ENCODE results near the gene LRIT1. TPM values are rescaled to one million over a fixed set of nuclear protein-coding genes. Genes with fewer than 3 reads are reported as not detected.

LRIT1 gene
- total RNA-seq, 3 donors from 2014 or later: not detected

GRCh38 chr10:84201682-84202081 is 39.7 kb downstream of the LRIT1 start:
- Histone ChIP-seq H3K27ac (no peak overlapping the region), H3K4me1 (no peaks in the 10 kb centered on the region), H3K4me3 (no peak overlapping the region), H3K27me3 (peaks cover 0 to 15% of the 10 kb centered on the region in 2 donors), H3K9me3 (no peaks in the 10 kb centered on the region), H3K36me3 (no peaks in the 10 kb centered on the region)
- TF ChIP-seq POLR2AphosphoS5 (IDR thresholded peaks at IDR 0.05) (no peak), POLR2A (IDR thresholded peaks at IDR 0.05) (no peak)
- TF ChIP-seq, protein P1, sequence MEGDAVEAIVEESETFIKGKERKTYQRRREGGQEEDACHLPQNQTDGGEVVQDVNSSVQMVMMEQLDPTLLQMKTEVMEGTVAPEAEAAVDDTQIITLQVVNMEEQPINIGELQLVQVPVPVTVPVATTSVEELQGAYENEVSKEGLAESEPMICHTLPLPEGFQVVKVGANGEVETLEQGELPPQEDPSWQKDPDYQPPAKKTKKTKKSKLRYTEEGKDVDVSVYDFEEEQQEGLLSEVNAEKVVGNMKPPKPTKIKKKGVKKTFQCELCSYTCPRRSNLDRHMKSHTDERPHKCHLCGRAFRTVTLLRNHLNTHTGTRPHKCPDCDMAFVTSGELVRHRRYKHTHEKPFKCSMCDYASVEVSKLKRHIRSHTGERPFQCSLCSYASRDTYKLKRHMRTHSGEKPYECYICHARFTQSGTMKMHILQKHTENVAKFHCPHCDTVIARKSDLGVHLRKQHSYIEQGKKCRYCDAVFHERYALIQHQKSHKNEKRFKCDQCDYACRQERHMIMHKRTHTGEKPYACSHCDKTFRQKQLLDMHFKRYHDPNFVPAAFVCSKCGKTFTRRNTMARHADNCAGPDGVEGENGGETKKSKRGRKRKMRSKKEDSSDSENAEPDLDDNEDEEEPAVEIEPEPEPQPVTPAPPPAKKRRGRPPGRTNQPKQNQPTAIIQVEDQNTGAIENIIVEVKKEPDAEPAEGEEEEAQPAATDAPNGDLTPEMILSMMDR (IDR thresholded peaks at IDR 0.05): no peak
- no peak for DNase-seq (ENCODE audit: low spot score in 2 of 2)
- intact Hi-C loops (cut with DNase I; ENCODE audit: low total_unique reads): no loop called here

DNA sequence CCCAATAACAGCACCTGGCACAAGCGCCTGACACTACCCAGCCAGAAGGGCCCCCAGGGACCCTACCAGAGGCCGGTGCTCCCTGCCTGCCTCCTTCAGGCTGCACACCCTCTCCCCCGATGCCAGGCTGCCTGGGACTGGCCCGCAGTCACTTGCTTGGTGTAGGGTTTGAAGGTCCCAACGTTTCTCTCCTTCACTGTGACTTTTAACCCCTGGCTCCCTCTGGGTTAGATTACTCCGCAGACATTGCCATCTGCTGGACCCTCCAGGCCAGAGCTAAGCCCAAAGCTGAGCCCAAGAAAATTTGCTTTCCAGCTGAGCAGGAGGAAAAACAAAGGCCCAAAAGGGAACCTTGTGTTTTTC is 40.1 kb downstream of the LRIT1 start:
- no peak for DNase-seq (ENCODE audit: low spot score in 2 of 2)

GRCh38 chr10:84200537-84201243 is 40.7 kb downstream of the LRIT1 start:
- intact Hi-C loops (cut with DNase I; ENCODE audit: low total_unique reads): no loop called here
- Histone ChIP-seq H3K27me3 (peaks cover 0 to 19% of the 10 kb centered on the region in 2 donors), H3K4me1 (no peaks in the 10 kb centered on the region), H3K27ac (no peak overlapping the region), H3K9me3 (no peaks in the 10 kb centered on the region), H3K36me3 (no peaks in the 10 kb centered on the region), H3K4me3 (no peak overlapping the region)
- TF ChIP-seq, protein P1 (IDR thresholded peaks at IDR 0.05): no peak
- TF ChIP-seq POLR2AphosphoS5 (IDR thresholded peaks at IDR 0.05) (no peak), POLR2A (IDR thresholded peaks at IDR 0.05) (no peak)
- no peak for DNase-seq (ENCODE audit: low spot score in 2 of 2)

More for the DNA sequence above, 40.1 kb downstream of the LRIT1 start:
- H3K27ac ChIP-seq: no peak overlapping the region
- intact Hi-C loops (cut with DNase I; ENCODE audit: low total_unique reads): no loop called here
- no peak overlapping the region for H3K4me3 ChIP-seq
- TF ChIP-seq, protein P1 (IDR thresholded peaks at IDR 0.05): no peak
- no peak for TF ChIP-seq POLR2AphosphoS5 (IDR thresholded peaks at IDR 0.05)
- TF ChIP-seq POLR2A (IDR thresholded peaks at IDR 0.05): no peak
- H3K27me3 ChIP-seq: peaks cover 0 to 19% of the 10 kb centered on the region in 2 donors
- no peaks in the 10 kb centered on the region for H3K4me1 ChIP-seq
- no peaks in the 10 kb centered on the region for H3K36me3 ChIP-seq
- H3K9me3 ChIP-seq: no peaks in the 10 kb centered on the region

DNA sequence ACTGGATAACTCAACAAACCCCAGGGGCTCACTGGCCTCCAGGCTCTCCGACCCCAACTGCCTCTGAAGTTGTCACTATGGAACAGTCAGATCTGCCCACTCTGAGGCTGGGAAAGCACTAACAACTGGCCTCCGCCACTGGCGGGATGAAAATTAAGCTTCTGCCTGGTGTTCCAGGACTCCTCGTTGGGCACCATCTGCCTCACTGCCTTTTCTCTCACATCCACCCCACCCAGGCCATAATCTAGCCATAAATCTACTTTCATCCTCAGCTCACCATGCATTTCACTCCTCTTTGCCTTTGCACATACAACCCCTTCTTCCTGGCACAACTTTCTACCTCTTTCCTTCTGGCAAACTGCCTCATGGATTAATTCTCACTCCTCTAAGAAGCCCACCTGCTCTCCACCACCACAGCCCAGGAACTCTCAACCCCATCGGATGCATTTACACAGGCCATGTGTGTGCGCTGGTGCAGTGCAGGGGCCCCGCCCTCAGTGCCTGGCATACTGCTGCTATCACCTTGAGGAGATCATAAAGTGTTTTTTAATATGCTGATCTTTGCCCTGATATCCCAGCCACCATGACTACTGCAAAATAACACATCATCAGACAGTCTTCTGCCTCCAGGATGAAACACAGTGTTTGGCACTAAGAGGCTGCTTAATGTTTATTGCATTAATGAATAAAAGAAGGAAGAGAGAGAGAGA is 43.0 kb downstream of the LRIT1 start:
- intact Hi-C loops (cut with DNase I; ENCODE audit: low total_unique reads): no loop called here

More for the DNA sequence above, 43.0 kb downstream of the LRIT1 start:
- no peak for DNase-seq (ENCODE audit: low spot score in 2 of 2)
- Histone ChIP-seq H3K4me3 (no peak overlapping the region), H3K4me1 (peaks cover 0 to 11% of the 10 kb centered on the region in 2 donors), H3K27ac (no peak overlapping the region), H3K36me3 (no peaks in the 10 kb centered on the region), H3K9me3 (no peaks in the 10 kb centered on the region), H3K27me3 (peaks cover 6 to 41% of the 10 kb centered on the region in 2 donors)
- TF ChIP-seq POLR2AphosphoS5 (IDR thresholded peaks at IDR 0.05) (no peak), POLR2A (IDR thresholded peaks at IDR 0.05) (no peak)
- TF ChIP-seq, protein P1 (IDR thresholded peaks at IDR 0.05): no peak
